DOHH2 (cell line): ENCODE results near the gene CCDC106.

Experiments
- CTCF ChIP-seq: fragments of 200-600 bp; sonication (generic); IDR thresholded peaks from one replicate; pipeline ENCODE4 v1.5.1; 2014; ENCODE audit warnings: antibody characterized with exemption, mild to moderate bottlenecking, low read depth, low read length; ENCODE audit not compliant: poor library complexity, severe bottlenecking
- EZH2phosphoT487 ChIP-seq: fragments of 200-600 bp; sonication (generic); IDR thresholded peaks from 2 replicates; pipeline ENCODE4 v1.6.1; 2017; ENCODE audit warnings: borderline replicate concordance, mild to moderate bottlenecking, antibody characterized with exemption, low read length, moderate library complexity, mixed read lengths

- TF ChIP-seq CTCF (no peak), EZH2phosphoT487 (no peak)
Measured at GRCh38 chr19:55670280-55671053, 22.5 kb downstream of the CCDC106 start.
